WERI-Rb-1 (cell line): ENCODE data around the gene SMC5.
"Not testable (repeated sequence)": the region's sequence is repeated elsewhere in the genome, so short reads cannot be mapped to it uniquely, and the experiment has no call there.

Experiments
- DNase-seq: peaks from one replicate; pipeline ENCODE4 v3.0.0-alpha.2; 2020
- H3K27ac ChIP-seq: fragments of 250-450 bp; sonication (Bioruptor Pico); 2 replicates; pipeline ENCODE4 v1.5.1; 2020; ENCODE audit warnings: mild to moderate bottlenecking, moderate library complexity
- H3K27me3 ChIP-seq: fragments of 250-450 bp; sonication (Bioruptor Pico); 2 replicates; pipeline ENCODE4 v1.5.1; 2021; ENCODE audit warnings: mild to moderate bottlenecking, low read depth, moderate library complexity; ENCODE audit not compliant: insufficient read depth, severe bottlenecking
- H3K36me3 ChIP-seq: fragments of 250-450 bp; sonication (Bioruptor Pico); 2 replicates; pipeline ENCODE4 v1.5.1; 2020; ENCODE audit warnings: mild to moderate bottlenecking, moderate library complexity
- H3K4me3 ChIP-seq: 2 replicates; pipeline ENCODE4 v1.5.1; 2011; ENCODE audit warnings: low read depth, mild to moderate bottlenecking, control low read depth, low read length
- H3K9me3 ChIP-seq: fragments of 250-450 bp; sonication (Bioruptor Pico); 2 replicates; pipeline ENCODE4 v1.5.1; 2021; ENCODE audit warnings: mild to moderate bottlenecking, moderate library complexity; ENCODE audit not compliant: severe bottlenecking
- CTCF ChIP-seq: IDR thresholded peaks from 2 replicates; pipeline ENCODE4 v1.5.1; 2011; ENCODE audit warnings: low read depth, mild to moderate bottlenecking, control low read depth, inconsistent platforms, low read length

The SMC5 gene

GRCh38 chr9:70315389-70315788 lies 56.6 kb downstream of the SMC5 start:
- Histone ChIP-seq H3K27me3 (no peaks in the 10 kb centered on the region), H3K36me3 (peaks cover 34% of the 10 kb centered on the region)
- TF ChIP-seq CTCF = no peak

GRCh38 chr9:70318002-70318401 lies 59.2 kb downstream of the SMC5 start:
- H3K27ac ChIP-seq = no peak overlapping the region
- H3K36me3 ChIP-seq = peaks cover 48% of the 10 kb centered on the region
- no peak for TF ChIP-seq CTCF
- DNase-seq = no peak
- no peaks in the 10 kb centered on the region for H3K27me3 ChIP-seq
- no peaks in the 10 kb centered on the region for H3K9me3 ChIP-seq
- H3K4me3 ChIP-seq = no peak overlapping the region

More at GRCh38 chr9:70315389-70315788, 56.6 kb downstream of the SMC5 start:
- no peak overlapping the region for H3K4me3 ChIP-seq
- DNase-seq = no peak
- H3K9me3 ChIP-seq = no peaks in the 10 kb centered on the region
- no peak overlapping the region for H3K27ac ChIP-seq

- H3K27ac ChIP-seq = no peak overlapping the region
- H3K36me3 ChIP-seq = peaks cover 65% of the 10 kb centered on the region
- DNase-seq = no peak
- no peaks in the 10 kb centered on the region for H3K9me3 ChIP-seq
- no peak for TF ChIP-seq CTCF
- no peak overlapping the region for H3K4me3 ChIP-seq
- H3K27me3 ChIP-seq = no peaks in the 10 kb centered on the region
Observed at GRCh38 chr9:70322096-70322495, 63.3 kb downstream of the SMC5 start.

GRCh38 chr9:70324963-70325362 lies 66.2 kb downstream of the SMC5 start:
- no peak for DNase-seq
- H3K9me3 ChIP-seq = peaks cover 6% of the 10 kb centered on the region

GRCh38 chr9:70328625-70329024 lies 69.8 kb downstream of the SMC5 start:
- peaks cover 44% of the 10 kb centered on the region for H3K36me3 ChIP-seq
- not testable (repeated sequence) for H3K4me3 ChIP-seq, H3K9me3 ChIP-seq, H3K27ac ChIP-seq, DNase-seq, H3K27me3 ChIP-seq

More at GRCh38 chr9:70324963-70325362, 66.2 kb downstream of the SMC5 start:
- H3K27ac ChIP-seq = no peak overlapping the region
- no peaks in the 10 kb centered on the region for H3K27me3 ChIP-seq
- no peak for TF ChIP-seq CTCF
- no peak overlapping the region for H3K4me3 ChIP-seq
- peaks cover 68% of the 10 kb centered on the region for H3K36me3 ChIP-seq

- no peaks in the 10 kb centered on the region for H3K27me3 ChIP-seq
- H3K36me3 ChIP-seq = peaks cover 3% of the 10 kb centered on the region; the same call in 1 of the 2 replicates
- H3K27ac ChIP-seq = no peak overlapping the region
- H3K9me3 ChIP-seq = no peaks in the 10 kb centered on the region
- no peak for DNase-seq
- H3K4me3 ChIP-seq = no peak overlapping the region
- TF ChIP-seq CTCF = no peak
Observed at GRCh38 chr9:70340572-70340971, 81.8 kb downstream of the SMC5 start.
